ENCODE results near the gene CLHC1.
"Not testable (repeated sequence)": the region's sequence is repeated elsewhere in the genome, so short reads cannot be mapped to it uniquely, and the experiment has no call there.

DNA sequence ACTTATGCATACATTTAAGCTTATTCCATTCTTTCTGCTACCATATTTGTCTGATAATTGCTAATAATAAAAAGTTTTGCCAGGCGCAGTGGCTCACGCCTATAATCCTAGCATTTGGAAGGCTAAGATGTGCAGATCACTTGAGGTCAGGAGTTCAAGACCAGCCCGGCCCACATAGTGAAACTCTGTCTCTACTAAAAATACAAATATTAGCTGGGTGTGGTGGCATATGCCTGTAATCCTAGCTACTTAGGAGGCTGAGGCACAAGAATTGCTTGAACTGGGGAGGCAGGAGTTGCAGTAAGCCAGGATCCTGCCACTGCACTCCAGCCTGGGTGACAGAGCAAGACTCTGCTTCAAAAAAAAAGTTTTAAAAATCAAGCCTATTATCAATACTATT lies 27.5 kb upstream of the CLHC1 start:
- TF ChIP-seq SP1 (IDR thresholded peaks at IDR 0.05); CTCF (IDR thresholded peaks at IDR 0.05; ENCODE audit: low read depth, low read length, missing input control); ATF3 (IDR thresholded peaks at IDR 0.05); YY1 (IDR thresholded peaks at IDR 0.05); TAF1 (conservative IDR thresholded peaks at IDR 0.05); MAX (IDR thresholded peaks at IDR 0.05); JUND (IDR thresholded peaks at IDR 0.05); EGR1 (IDR thresholded peaks at IDR 0.05; ENCODE audit: low read depth in 2 of 2): not testable (repeated sequence)
- TF ChIP-seq, protein P1, sequence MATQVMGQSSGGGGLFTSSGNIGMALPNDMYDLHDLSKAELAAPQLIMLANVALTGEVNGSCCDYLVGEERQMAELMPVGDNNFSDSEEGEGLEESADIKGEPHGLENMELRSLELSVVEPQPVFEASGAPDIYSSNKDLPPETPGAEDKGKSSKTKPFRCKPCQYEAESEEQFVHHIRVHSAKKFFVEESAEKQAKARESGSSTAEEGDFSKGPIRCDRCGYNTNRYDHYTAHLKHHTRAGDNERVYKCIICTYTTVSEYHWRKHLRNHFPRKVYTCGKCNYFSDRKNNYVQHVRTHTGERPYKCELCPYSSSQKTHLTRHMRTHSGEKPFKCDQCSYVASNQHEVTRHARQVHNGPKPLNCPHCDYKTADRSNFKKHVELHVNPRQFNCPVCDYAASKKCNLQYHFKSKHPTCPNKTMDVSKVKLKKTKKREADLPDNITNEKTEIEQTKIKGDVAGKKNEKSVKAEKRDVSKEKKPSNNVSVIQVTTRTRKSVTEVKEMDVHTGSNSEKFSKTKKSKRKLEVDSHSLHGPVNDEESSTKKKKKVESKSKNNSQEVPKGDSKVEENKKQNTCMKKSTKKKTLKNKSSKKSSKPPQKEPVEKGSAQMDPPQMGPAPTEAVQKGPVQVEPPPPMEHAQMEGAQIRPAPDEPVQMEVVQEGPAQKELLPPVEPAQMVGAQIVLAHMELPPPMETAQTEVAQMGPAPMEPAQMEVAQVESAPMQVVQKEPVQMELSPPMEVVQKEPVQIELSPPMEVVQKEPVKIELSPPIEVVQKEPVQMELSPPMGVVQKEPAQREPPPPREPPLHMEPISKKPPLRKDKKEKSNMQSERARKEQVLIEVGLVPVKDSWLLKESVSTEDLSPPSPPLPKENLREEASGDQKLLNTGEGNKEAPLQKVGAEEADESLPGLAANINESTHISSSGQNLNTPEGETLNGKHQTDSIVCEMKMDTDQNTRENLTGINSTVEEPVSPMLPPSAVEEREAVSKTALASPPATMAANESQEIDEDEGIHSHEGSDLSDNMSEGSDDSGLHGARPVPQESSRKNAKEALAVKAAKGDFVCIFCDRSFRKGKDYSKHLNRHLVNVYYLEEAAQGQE (IDR thresholded peaks at IDR 0.05): not testable (repeated sequence)
